ENCODE results near the gene EPHX1.

The EPHX1 gene

GRCh38 chr1:225853441-225853840 lies 43.5 kb downstream of the EPHX1 start:
- Mint-ChIP-seq H3K9me3 (no peaks in the 10 kb centered on the region), H3K4me1 (peaks cover 74% of the 10 kb centered on the region), H3K36me3 (peaks cover 86% of the 10 kb centered on the region), H3K4me3 (no peak overlapping the region), H3K27ac (peak overlapping the region; percentile 71)
- DNase-seq (ENCODE audit: low spot score in 2 of 2) (no peak), ATAC-seq (no peak)

GRCh38 chr1:225855503-225856300 lies 45.8 kb downstream of the EPHX1 start:
- peaks cover 94% of the 10 kb centered on the region for H3K36me3 Mint-ChIP-seq
- DNase-seq (ENCODE audit: low spot score in 2 of 2) = no peak
- peaks cover 52% of the 10 kb centered on the region for H3K4me1 Mint-ChIP-seq
- H3K9me3 Mint-ChIP-seq = no peaks in the 10 kb centered on the region
- ATAC-seq = no peak
- peak overlapping the region; percentile 66 for H3K27ac Mint-ChIP-seq
- H3K4me3 Mint-ChIP-seq = peak overlapping the region; percentile 34

GRCh38 chr1:225857256-225857655 lies 47.3 kb downstream of the EPHX1 start:
- no peak for ATAC-seq
- H3K4me1 Mint-ChIP-seq = peaks cover 39% of the 10 kb centered on the region
- peaks cover 94% of the 10 kb centered on the region for H3K36me3 Mint-ChIP-seq
- no peak for DNase-seq (ENCODE audit: low spot score in 2 of 2)
- no peak overlapping the region for H3K4me3 Mint-ChIP-seq
- H3K27ac Mint-ChIP-seq = no peak overlapping the region
- H3K9me3 Mint-ChIP-seq = no peaks in the 10 kb centered on the region

- DNase-seq (ENCODE audit: low spot score in 2 of 2) (no peak), ATAC-seq (no peak)
- H3K4me3 Mint-ChIP-seq = no peak overlapping the region
- no peak overlapping the region for H3K27ac Mint-ChIP-seq
- H3K4me1 Mint-ChIP-seq = peaks cover 20% of the 10 kb centered on the region
- no peaks in the 10 kb centered on the region for H3K9me3 Mint-ChIP-seq
- peaks cover 95% of the 10 kb centered on the region for H3K36me3 Mint-ChIP-seq
Measured at GRCh38 chr1:225859151-225859550, 49.2 kb downstream of the EPHX1 start.

- no peaks in the 10 kb centered on the region for H3K9me3 Mint-ChIP-seq
- H3K27ac Mint-ChIP-seq = peak overlapping the region; percentile 66
- DNase-seq (ENCODE audit: low spot score in 2 of 2) (no peak), ATAC-seq (no peak)
- peaks cover 13% of the 10 kb centered on the region for H3K4me1 Mint-ChIP-seq
- H3K4me3 Mint-ChIP-seq = no peak overlapping the region
- H3K36me3 Mint-ChIP-seq = peaks cover 100% of the 10 kb centered on the region
Measured at GRCh38 chr1:225860107-225860506, 50.2 kb downstream of the EPHX1 start.

- Mint-ChIP-seq H3K27ac (peak overlapping the region; percentile 86), H3K9me3 (no peaks in the 10 kb centered on the region), H3K36me3 (peaks cover 100% of the 10 kb centered on the region), H3K4me1 (peaks cover 13% of the 10 kb centered on the region), H3K4me3 (no peak overlapping the region)
- DNase-seq (ENCODE audit: low spot score in 2 of 2) (no peak), ATAC-seq (no peak)
Measured at GRCh38 chr1:225860876-225861441, 51.0 kb downstream of the EPHX1 start.

GRCh38 chr1:225861834-225862580 lies 52.1 kb downstream of the EPHX1 start:
- H3K27ac Mint-ChIP-seq = peak overlapping the region; percentile 86
- H3K9me3 Mint-ChIP-seq = no peaks in the 10 kb centered on the region
- H3K4me3 Mint-ChIP-seq = no peak overlapping the region
- DNase-seq (ENCODE audit: low spot score in 2 of 2) = no peak
- H3K4me1 Mint-ChIP-seq = peaks cover 18% of the 10 kb centered on the region
- ATAC-seq = no peak
- peaks cover 100% of the 10 kb centered on the region for H3K36me3 Mint-ChIP-seq

- H3K9me3 Mint-ChIP-seq = no peaks in the 10 kb centered on the region
- DNase-seq (ENCODE audit: low spot score in 2 of 2) = no peak
- peaks cover 23% of the 10 kb centered on the region for H3K4me1 Mint-ChIP-seq
- H3K36me3 Mint-ChIP-seq = peaks cover 99% of the 10 kb centered on the region
- no peak for ATAC-seq
- H3K27ac Mint-ChIP-seq = no peak overlapping the region
- no peak overlapping the region for H3K4me3 Mint-ChIP-seq
Measured at GRCh38 chr1:225862581-225862950, 52.6 kb downstream of the EPHX1 start.

- no peak overlapping the region for H3K27ac Mint-ChIP-seq
- no peak for DNase-seq (ENCODE audit: low spot score in 2 of 2)
- peaks cover 99% of the 10 kb centered on the region for H3K36me3 Mint-ChIP-seq
- H3K9me3 Mint-ChIP-seq = no peaks in the 10 kb centered on the region
- H3K4me3 Mint-ChIP-seq = no peak overlapping the region
- peaks cover 26% of the 10 kb centered on the region for H3K4me1 Mint-ChIP-seq
- ATAC-seq = no peak
Measured at GRCh38 chr1:225863167-225863566, 53.2 kb downstream of the EPHX1 start.

- H3K4me3 Mint-ChIP-seq = peak overlapping the region; percentile 53
- peak overlapping the region; percentile 77 for H3K27ac Mint-ChIP-seq
- peaks cover 99% of the 10 kb centered on the region for H3K36me3 Mint-ChIP-seq
- ATAC-seq = peak; percentile 27
- peaks cover 26% of the 10 kb centered on the region for H3K4me1 Mint-ChIP-seq
- no peak for DNase-seq (ENCODE audit: low spot score in 2 of 2)
- no peaks in the 10 kb centered on the region for H3K9me3 Mint-ChIP-seq
Measured at GRCh38 chr1:225865514-225865913, 55.6 kb downstream of the EPHX1 start.

GRCh38 chr1:225866061-225866837 lies 56.3 kb downstream of the EPHX1 start:
- Mint-ChIP-seq H3K36me3 (peaks cover 99% of the 10 kb centered on the region), H3K4me1 (peaks cover 30% of the 10 kb centered on the region), H3K27ac (peak overlapping the region; percentile 77), H3K4me3 (peak overlapping the region; percentile 53), H3K9me3 (no peaks in the 10 kb centered on the region)
- DNase-seq (ENCODE audit: low spot score in 2 of 2) (no peak), ATAC-seq (peak; percentile 95)

GRCh38 chr1:225866981-225867380 lies 57.1 kb downstream of the EPHX1 start:
- Mint-ChIP-seq H3K4me1 (peaks cover 38% of the 10 kb centered on the region), H3K36me3 (peaks cover 99% of the 10 kb centered on the region), H3K4me3 (peak overlapping the region; percentile 53), H3K27ac (peak overlapping the region; percentile 77), H3K9me3 (no peaks in the 10 kb centered on the region)
- ATAC-seq (no peak), DNase-seq (ENCODE audit: low spot score in 2 of 2) (no peak)

GRCh38 chr1:225868631-225869330 lies 58.9 kb downstream of the EPHX1 start:
- H3K27ac Mint-ChIP-seq = no peak overlapping the region
- H3K4me3 Mint-ChIP-seq = no peak overlapping the region
- H3K36me3 Mint-ChIP-seq = peaks cover 93% of the 10 kb centered on the region
- H3K9me3 Mint-ChIP-seq = no peaks in the 10 kb centered on the region
- no peak for ATAC-seq
- peaks cover 41% of the 10 kb centered on the region for H3K4me1 Mint-ChIP-seq
- no peak for DNase-seq (ENCODE audit: low spot score in 2 of 2)

- peak overlapping the region; percentile 70 for H3K27ac Mint-ChIP-seq
- no peaks in the 10 kb centered on the region for H3K9me3 Mint-ChIP-seq
- peaks cover 89% of the 10 kb centered on the region for H3K36me3 Mint-ChIP-seq
- DNase-seq (ENCODE audit: low spot score in 2 of 2) (no peak), ATAC-seq (no peak)
- H3K4me3 Mint-ChIP-seq = no peak overlapping the region
- H3K4me1 Mint-ChIP-seq = peaks cover 45% of the 10 kb centered on the region
Measured at GRCh38 chr1:225870911-225871310, 61.0 kb downstream of the EPHX1 start.

All from stimulated activated effector memory CD8-positive, alpha-beta T cell treated with anti-CD3 and anti-CD28 coated beads, Interleukin-12 subunit alpha, Interleukin-12 subunit beta, amount 100 ng/mL, for 72 hours (primary cell).